Measurements from ENCODE around the gene WFDC13.
A peak's percentile ranks its signal among the peaks of the same experiment; 100 is the strongest.
"Not testable (repeated sequence)": the region's sequence is repeated elsewhere in the genome, so short reads cannot be mapped to it uniquely, and the experiment has no call there.

The WFDC13 gene

GRCh38 chr20:45701873-45702272 lies at the start of gene WFDC13:
TSS of gene WFDC13 (plus strand) at chr20:45702038. CDS start at chr20:45702124, 86 bp downstream.
- DNase-seq, result no peak

- not testable (repeated sequence) for DNase-seq
Measured at GRCh38 chr20:45657038-45657437, 44.8 kb upstream of the WFDC13 start.

- no peak for DNase-seq
Measured at GRCh38 chr20:45670139-45670538, 31.7 kb upstream of the WFDC13 start, which contains the start of gene WFDC11. TSS of gene WFDC11 (minus strand) at chr20:45670239. CDS start at chr20:45650600, 19,639 bp downstream.

- no peak for DNase-seq
Measured at GRCh38 chr20:45672765-45673164, 29.1 kb upstream of the WFDC13 start.

GRCh38 chr20:45679650-45680049 lies 22.2 kb upstream of the WFDC13 start:
- no peak for DNase-seq

GRCh38 chr20:45685896-45686295 lies 15.9 kb upstream of the WFDC13 start:
- peak in 1 of 2 donors; percentile 8 for DNase-seq

- not testable (repeated sequence) for DNase-seq
Measured at GRCh38 chr20:45693346-45693745, 8.5 kb upstream of the WFDC13 start.

GRCh38 chr20:45695496-45695895 lies 6.3 kb upstream of the WFDC13 start:
- no peak for DNase-seq

- DNase-seq, result no peak
Measured at GRCh38 chr20:45701104-45701503, 734 bp upstream of the WFDC13 start.

- no peak for DNase-seq
Measured at GRCh38 chr20:45704969-45705637, 3.3 kb downstream of the WFDC13 start, which contains the start of gene WFDC10B. TSS of gene WFDC10B (minus strand) at chr20:45705019. CDS start at chr20:45685992, 19,027 bp downstream.

GRCh38 chr20:45716141-45716688 lies 14.4 kb downstream of the WFDC13 start:
- DNase-seq, result not testable (repeated sequence)

- no peak for DNase-seq
Measured at GRCh38 chr20:45722047-45722446, 20.2 kb downstream of the WFDC13 start, which contains the start of gene SPINT4. TSS of gene SPINT4 (plus strand) at chr20:45722347. CDS start at chr20:45722368, 21 bp downstream.

- no peak for DNase-seq
Measured at GRCh38 chr20:45725134-45725533, 23.3 kb downstream of the WFDC13 start.

- no peak for DNase-seq
Measured at GRCh38 chr20:45727044-45727443, 25.2 kb downstream of the WFDC13 start.

- DNase-seq, result no peak
Measured at GRCh38 chr20:45732199-45732598, 30.4 kb downstream of the WFDC13 start.

GRCh38 chr20:45735552-45735951 lies 33.7 kb downstream of the WFDC13 start:
- DNase-seq, result no peak

GRCh38 chr20:45735988-45736387 lies 34.1 kb downstream of the WFDC13 start:
- no peak for DNase-seq

- no peak for DNase-seq
Measured at GRCh38 chr20:45742596-45742995, 40.8 kb downstream of the WFDC13 start.

GRCh38 chr20:45745015-45745414 lies 43.2 kb downstream of the WFDC13 start:
- DNase-seq, result no peak

- no peak for DNase-seq
Measured at GRCh38 chr20:45751721-45752120, 49.9 kb downstream of the WFDC13 start.

- DNase-seq, result peak; percentile 21 to 43
Measured at GRCh38 chr20:45752746-45753145, 50.9 kb downstream of the WFDC13 start.

GRCh38 chr20:45758096-45758495 lies 56.3 kb downstream of the WFDC13 start:
- DNase-seq, result no peak
